ENCODE results near the gene NMUR2. TPM values are rescaled to one million over a fixed set of nuclear protein-coding genes. Genes with fewer than 3 reads are reported as not detected.

Gene NMUR2
- total RNA-seq, 1 experiment from 2014 or later: not detected

DNA sequence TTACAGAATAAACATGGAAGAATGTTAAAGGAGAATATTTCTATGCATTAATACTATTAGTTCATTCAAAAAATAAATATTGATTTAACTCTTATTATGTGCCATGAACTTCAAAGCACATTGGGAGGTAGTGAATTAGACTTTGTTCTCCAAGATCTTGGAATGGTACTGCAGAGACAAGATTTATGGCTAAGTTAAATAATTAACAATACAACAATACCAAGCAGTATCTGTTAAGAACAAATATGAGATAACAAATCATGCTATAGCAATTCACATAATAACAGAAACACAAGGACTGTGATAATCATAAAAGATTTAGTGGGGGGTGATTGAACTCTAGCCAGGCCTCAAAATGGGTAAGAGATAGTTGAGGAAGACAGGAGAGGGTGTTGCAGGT lies 11.6 kb downstream of the NMUR2 start:
- no peaks in the 10 kb centered on the region for H3K79me2 ChIP-seq (ENCODE audit: insufficient read depth, low read length)
- ChIA-PET CTCF (no interaction called here), RAD21 (ENCODE audit: low non-redundant PET in 1 of 2, low total read pairs in 2 of 2, uncharacterized antibody in 2 of 2, unreplicated experiment in 2 of 2) (no interaction called here), POLR2A (no interaction called here)
- intact Hi-C loops (cut with micrococcal nuclease): no loop called here
- no peak overlapping the region for H3K9ac ChIP-seq (ENCODE audit: low read length)
- no peaks in the 10 kb centered on the region for H3K9me2 ChIP-seq (ENCODE audit: insufficient read depth)
- no peaks in the 10 kb centered on the region for H3K9me3 ChIP-seq (ENCODE audit: control insufficient read depth in 1 of 2, insufficient read depth in 1 of 2, low read depth in 1 of 2, low read length in 2 of 2)
- no peak overlapping the region for H3K4me3 ChIP-seq (replicated peaks in 1 of 2; ENCODE audit: low read depth in 1 of 2, low read length in 2 of 2)
- no peaks in the 10 kb centered on the region for H3K36me3 ChIP-seq (ENCODE audit: control insufficient read depth in 1 of 2, insufficient read depth in 2 of 2, low read length in 2 of 2)
- H3K4me2 ChIP-seq (ENCODE audit: low read length): no peak overlapping the region
- no TSS peak for BruUV-seq (replicated peaks)
- ATAC-seq (no peak), DNase-seq (ENCODE audit: low read depth, low spot score) (no peak)
- H3K4me1 ChIP-seq (ENCODE audit: control insufficient read depth in 1 of 2, insufficient read depth in 2 of 2, low read length in 2 of 2): no peaks in the 10 kb centered on the region
- no peak overlapping the region for H3K27ac ChIP-seq (ENCODE audit: low read depth, low read length)
- no peak overlapping the region for H2AFZ ChIP-seq (ENCODE audit: low read depth, low read length, poor library complexity, severe bottlenecking)
- H3K27me3 ChIP-seq (ENCODE audit: insufficient read depth, low read length): no peaks in the 10 kb centered on the region
- TF ChIP-seq ZBTB33 (IDR thresholded peaks at IDR 0.05; ENCODE audit: extremely low read depth, insufficient replicate concordance, low read length) (no peak), RAD21 (IDR thresholded peaks at IDR 0.05; ENCODE audit: low read depth) (no peak), EGR1 (IDR thresholded peaks at IDR 0.05; ENCODE audit: low read depth) (no peak)
- H4K20me1 ChIP-seq (ENCODE audit: insufficient read depth): no peaks in the 10 kb centered on the region

- intact Hi-C loops (cut with micrococcal nuclease): no loop called here
- POLR2A ChIA-PET: no interaction called here
- no peaks in the 10 kb centered on the region for H3K27me3 ChIP-seq (ENCODE audit: insufficient read depth, low read length)
- RAD21 ChIA-PET (ENCODE audit: low non-redundant PET in 1 of 2, low total read pairs in 2 of 2, uncharacterized antibody in 2 of 2, unreplicated experiment in 2 of 2): no interaction called here
- H3K4me2 ChIP-seq (ENCODE audit: low read length): no peak overlapping the region
- no peak overlapping the region for H3K4me3 ChIP-seq (replicated peaks in 1 of 2; ENCODE audit: low read depth in 1 of 2, low read length in 2 of 2)
- no peak overlapping the region for H3K9ac ChIP-seq (ENCODE audit: low read length)
- TF ChIP-seq FOSL1 (IDR thresholded peaks at IDR 0.05; ENCODE audit: low read depth): no peak
- TF ChIP-seq RAD21 (IDR thresholded peaks at IDR 0.05; ENCODE audit: low read depth): no peak
- TF ChIP-seq POLR2AphosphoS5 (IDR thresholded peaks at IDR 0.05; ENCODE audit: low read depth, low read length): no peak
- TF ChIP-seq EZH2phosphoT487 (IDR thresholded peaks at IDR 0.05; ENCODE audit: borderline replicate concordance): no peak
- TF ChIP-seq CTCF (IDR thresholded peaks at IDR 0.05 in 2 of 3, conservative IDR thresholded peaks at IDR 0.05 in 1 of 3; ENCODE audit: borderline replicate concordance in 1 of 3, insufficient read depth in 1 of 3, low read depth in 2 of 3, low read length in 2 of 3): no peak
- TF ChIP-seq ZBTB33 (IDR thresholded peaks at IDR 0.05; ENCODE audit: extremely low read depth, insufficient replicate concordance, low read length): no peak
- no peak for TF ChIP-seq SRF (IDR thresholded peaks at IDR 0.05; ENCODE audit: low read depth)
- TF ChIP-seq ELF1 (IDR thresholded peaks at IDR 0.05; ENCODE audit: borderline replicate concordance, low read depth): no peak
- no peak for TF ChIP-seq EZH2 (IDR thresholded peaks at IDR 0.05)
- TF ChIP-seq CEBPB (IDR thresholded peaks at IDR 0.05; ENCODE audit: low read depth): no peak
- TF ChIP-seq CBX3 (IDR thresholded peaks at IDR 0.05; ENCODE audit: low read depth): no peak
- no peak for TF ChIP-seq SP1 (IDR thresholded peaks at IDR 0.05; ENCODE audit: low read depth)
- no peak for TF ChIP-seq EGR1 (IDR thresholded peaks at IDR 0.05; ENCODE audit: low read depth)
- BruUV-seq (replicated peaks): no TSS peak
- DNase-seq (ENCODE audit: low read depth, low spot score) (no peak), ATAC-seq (no peak)
- CTCF ChIA-PET: no interaction called here
- no peaks in the 10 kb centered on the region for H3K4me1 ChIP-seq (ENCODE audit: control insufficient read depth in 1 of 2, insufficient read depth in 2 of 2, low read length in 2 of 2)
- H3K79me2 ChIP-seq (ENCODE audit: insufficient read depth, low read length): no peaks in the 10 kb centered on the region
- no peaks in the 10 kb centered on the region for H4K20me1 ChIP-seq (ENCODE audit: insufficient read depth)
- no peaks in the 10 kb centered on the region for H3K9me2 ChIP-seq (ENCODE audit: insufficient read depth)
- H3K9me3 ChIP-seq (ENCODE audit: control insufficient read depth in 1 of 2, insufficient read depth in 1 of 2, low read depth in 1 of 2, low read length in 2 of 2): no peaks in the 10 kb centered on the region
- no peaks in the 10 kb centered on the region for H3K36me3 ChIP-seq (ENCODE audit: control insufficient read depth in 1 of 2, insufficient read depth in 2 of 2, low read length in 2 of 2)
- no peak overlapping the region for H2AFZ ChIP-seq (ENCODE audit: low read depth, low read length, poor library complexity, severe bottlenecking)
- H3K27ac ChIP-seq (ENCODE audit: low read depth, low read length): no peak overlapping the region
Observed at GRCh38 chr5:152389208-152389849, 15.8 kb downstream of the NMUR2 start.
